Superior temporal gyrus (tissue), 1 donor: ENCODE measurements around the gene SLC4A2.
A peak's percentile ranks its signal among the peaks of the same experiment; 100 is the strongest.
"Not testable (repeated sequence)": the region's sequence is repeated elsewhere in the genome, so short reads cannot be mapped to it uniquely, and the experiment has no call there.

Experiments used
- DNase-seq: peaks from one replicate; pipeline ENCODE4 v3.0.0-alpha.2; 2016; ENCODE audit errors: extremely low spot score

Gene SLC4A2, protein sequence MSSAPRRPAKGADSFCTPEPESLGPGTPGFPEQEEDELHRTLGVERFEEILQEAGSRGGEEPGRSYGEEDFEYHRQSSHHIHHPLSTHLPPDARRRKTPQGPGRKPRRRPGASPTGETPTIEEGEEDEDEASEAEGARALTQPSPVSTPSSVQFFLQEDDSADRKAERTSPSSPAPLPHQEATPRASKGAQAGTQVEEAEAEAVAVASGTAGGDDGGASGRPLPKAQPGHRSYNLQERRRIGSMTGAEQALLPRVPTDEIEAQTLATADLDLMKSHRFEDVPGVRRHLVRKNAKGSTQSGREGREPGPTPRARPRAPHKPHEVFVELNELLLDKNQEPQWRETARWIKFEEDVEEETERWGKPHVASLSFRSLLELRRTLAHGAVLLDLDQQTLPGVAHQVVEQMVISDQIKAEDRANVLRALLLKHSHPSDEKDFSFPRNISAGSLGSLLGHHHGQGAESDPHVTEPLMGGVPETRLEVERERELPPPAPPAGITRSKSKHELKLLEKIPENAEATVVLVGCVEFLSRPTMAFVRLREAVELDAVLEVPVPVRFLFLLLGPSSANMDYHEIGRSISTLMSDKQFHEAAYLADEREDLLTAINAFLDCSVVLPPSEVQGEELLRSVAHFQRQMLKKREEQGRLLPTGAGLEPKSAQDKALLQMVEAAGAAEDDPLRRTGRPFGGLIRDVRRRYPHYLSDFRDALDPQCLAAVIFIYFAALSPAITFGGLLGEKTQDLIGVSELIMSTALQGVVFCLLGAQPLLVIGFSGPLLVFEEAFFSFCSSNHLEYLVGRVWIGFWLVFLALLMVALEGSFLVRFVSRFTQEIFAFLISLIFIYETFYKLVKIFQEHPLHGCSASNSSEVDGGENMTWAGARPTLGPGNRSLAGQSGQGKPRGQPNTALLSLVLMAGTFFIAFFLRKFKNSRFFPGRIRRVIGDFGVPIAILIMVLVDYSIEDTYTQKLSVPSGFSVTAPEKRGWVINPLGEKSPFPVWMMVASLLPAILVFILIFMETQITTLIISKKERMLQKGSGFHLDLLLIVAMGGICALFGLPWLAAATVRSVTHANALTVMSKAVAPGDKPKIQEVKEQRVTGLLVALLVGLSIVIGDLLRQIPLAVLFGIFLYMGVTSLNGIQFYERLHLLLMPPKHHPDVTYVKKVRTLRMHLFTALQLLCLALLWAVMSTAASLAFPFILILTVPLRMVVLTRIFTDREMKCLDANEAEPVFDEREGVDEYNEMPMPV

DNA sequence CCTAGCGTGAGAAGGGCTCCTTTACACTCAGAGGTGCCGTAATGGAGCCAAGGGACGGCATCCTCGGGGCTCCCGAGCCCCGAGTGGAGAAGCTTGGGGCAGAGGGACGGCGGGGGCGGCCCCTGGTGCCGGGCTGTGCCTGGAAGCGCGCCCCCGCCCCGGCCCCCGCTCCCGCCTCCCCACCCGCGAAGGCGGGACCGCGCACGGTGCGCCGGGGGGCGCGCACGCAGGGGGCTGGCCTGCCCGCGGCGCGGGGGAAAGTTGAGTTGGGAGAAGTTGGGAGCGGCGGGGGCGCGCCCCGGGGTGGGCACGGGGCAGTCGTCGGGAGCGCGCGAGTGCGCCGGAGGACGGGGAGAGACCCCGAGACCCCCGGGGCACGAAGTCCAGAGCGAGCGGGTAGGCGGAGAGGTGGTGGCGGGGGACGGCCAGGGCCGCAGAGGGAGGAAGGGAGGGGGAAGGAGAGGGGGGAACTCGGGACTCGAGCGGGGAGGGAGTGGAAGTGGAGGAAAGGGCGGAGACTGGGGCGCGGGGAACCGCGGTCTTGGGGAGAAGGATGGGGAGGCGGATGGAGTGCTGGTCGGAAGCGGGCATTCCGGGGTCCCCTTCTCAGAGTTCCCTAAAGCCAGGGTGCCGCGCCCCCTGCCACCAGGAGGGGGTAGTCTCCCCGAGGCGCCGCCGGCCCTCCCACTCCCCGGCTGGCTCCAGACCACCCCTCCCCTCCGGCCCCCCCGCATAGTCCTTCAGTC is at the start of gene SLC4A2:
TSS of gene SLC4A2 (plus strand) at position 223 of the 746 bp plus-strand sequence. CDS start 2,399 bp downstream, outside the sequence.
- peak; percentile 78 for DNase-seq

DNA sequence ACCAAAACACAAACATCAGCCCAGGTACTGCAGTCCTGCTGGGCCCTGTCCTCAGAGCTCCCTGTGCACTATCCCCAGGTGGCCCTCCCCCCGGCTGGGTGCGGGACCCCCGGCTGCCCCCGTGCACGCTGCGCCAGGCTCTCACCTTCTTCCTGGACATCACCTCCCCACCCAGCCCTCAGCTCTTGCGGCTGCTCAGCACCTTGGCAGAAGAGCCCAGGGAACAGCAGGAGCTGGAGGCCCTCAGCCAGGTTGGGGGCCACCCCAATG is 49.4 kb upstream of the SLC4A2 start:
- DNase-seq, result no peak

DNA sequence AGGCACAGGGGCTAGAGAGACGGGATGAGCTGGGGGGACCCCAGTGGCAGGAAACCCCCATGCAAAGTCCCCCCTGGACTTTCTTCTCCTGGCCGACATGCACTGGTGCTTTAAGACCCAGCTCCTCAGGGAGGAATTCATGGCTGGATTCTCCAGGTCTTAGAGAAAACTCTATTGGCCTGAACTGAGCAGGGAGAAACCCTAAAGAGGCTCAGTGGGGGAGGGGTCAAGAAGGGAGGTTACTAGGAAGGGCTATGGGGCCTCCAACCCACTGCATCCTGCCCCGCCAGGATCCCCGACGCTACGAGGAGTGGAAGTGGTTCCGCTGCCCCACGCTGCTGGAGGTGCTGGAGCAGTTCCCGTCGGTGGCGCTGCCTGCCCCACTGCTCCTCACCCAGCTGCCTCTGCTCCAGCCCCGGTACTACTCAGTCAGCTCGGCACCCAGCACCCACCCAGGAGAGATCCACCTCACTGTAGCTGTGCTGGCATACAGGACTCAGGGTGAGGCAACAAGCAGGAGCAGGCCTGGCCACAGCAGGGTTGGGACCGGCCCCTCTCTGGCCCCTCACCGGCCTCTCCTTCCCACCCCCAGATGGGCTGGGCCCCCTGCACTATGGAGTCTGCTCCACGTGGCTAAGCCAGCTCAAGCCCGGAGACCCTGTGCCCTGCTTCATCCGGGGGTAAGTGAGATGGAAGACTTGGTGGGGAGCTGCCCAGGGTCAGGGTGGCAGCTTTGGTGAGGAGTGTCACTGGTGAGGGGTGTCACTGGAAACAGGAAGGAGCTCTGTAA is 48.9 kb upstream of the SLC4A2 start:
- no peak for DNase-seq

DNA sequence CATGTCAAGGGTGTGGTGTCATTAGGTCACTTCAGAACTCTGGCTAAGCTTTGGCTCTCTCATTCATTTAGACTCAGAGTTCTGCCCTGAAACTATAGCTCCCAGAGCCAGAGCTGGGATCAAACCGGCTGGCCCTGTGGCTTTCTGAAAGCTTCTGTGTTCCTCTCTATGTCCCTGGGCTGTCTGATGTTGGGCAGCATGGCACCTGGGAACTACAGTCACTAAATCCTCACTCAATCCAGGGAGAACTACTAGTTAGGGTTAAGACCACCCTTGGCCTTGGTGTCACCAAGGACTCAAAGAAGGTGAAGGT is 48.3 kb upstream of the SLC4A2 start:
- DNase-seq, result no peak

DNA sequence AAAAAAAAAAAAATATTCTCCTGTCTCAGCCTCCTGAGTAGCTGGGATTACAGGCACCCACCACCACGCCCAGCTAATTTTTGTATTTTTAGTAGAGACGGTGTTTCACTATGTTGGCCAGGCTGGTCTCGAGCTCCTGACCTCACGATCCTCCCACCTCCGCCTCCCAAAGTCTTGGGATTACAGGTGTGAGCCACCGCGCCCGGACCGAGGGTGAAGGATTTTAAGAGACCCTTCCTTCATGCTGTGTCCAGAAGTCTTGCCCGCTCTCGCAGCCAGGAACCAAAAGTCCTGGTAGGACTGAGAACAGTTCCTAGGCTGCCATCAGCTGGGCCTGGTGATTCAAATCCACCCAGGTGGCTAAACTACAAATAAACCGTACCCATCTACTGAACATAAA is 47.8 kb upstream of the SLC4A2 start:
- not testable (repeated sequence) for DNase-seq

DNA sequence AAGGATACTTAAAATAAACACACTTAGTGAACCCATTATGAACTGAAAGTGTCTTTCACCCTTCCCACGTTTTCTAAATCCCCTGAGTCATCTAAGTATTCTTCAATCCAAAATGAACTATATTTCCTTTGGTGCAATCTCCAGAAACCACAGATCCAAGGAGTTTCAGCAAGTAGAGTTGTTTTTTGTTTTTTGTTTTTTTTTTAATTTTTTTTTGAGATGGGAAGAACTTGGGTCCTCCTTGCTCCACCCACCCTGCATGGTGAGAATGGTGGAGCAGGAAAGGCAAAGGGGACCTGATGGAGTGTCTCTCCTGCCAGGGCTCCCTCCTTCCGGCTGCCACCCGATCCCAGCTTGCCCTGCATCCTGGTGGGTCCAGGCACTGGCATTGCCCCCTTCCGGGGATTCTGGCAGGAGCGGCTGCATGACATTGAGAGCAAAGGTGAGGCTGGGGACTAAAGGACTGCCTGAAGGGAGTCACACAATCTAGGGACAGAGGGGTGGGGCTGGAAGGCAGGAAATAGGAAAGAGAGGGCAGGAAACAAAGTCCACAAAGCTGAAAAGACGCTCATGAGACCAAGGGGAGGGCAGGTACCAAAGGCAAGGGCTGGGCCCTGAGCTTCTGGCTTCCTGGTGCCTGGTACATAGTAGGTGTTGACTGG is 47.2 kb upstream of the SLC4A2 start:
- no peak for DNase-seq

DNA sequence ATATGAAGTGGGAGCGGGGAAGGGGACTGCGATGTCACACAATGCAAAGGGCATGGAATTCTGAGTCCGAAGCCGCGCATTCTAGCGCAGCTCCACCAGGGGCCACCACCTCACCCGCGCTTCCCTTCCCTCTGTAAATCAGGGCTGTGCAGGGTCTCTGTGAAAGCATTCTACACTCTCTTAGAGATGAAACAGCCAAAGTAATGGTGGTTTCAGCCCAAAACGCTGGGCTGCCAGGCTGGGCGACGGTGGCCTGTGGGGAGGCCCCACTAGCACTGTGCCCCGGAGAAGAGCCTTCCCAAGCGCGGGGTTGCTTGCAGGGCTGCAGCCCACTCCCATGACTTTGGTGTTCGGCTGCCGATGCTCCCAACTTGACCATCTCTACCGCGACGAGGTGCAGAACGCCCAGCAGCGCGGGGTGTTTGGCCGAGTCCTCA is 46.5 kb upstream of the SLC4A2 start:
- no peak for DNase-seq

DNA sequence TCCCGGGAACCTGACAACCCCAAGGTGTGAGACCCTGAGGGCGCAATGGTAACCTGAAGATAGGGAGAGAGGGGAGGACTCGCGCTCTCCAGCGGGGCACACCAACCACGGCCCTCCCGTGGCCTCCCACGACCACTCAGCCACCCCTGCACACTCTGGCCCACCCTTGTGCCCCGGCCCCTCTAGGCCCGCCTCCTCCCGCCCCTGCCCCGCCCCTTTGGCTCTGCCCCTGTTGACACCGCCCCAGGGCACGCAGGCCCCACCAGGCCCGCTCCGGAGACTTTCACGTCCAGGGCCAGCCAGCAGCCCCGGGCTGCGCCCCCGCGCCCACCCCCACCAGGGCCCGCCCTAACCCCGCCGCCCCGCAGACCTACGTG is 46.0 kb upstream of the SLC4A2 start:
- DNase-seq, result no peak

DNA sequence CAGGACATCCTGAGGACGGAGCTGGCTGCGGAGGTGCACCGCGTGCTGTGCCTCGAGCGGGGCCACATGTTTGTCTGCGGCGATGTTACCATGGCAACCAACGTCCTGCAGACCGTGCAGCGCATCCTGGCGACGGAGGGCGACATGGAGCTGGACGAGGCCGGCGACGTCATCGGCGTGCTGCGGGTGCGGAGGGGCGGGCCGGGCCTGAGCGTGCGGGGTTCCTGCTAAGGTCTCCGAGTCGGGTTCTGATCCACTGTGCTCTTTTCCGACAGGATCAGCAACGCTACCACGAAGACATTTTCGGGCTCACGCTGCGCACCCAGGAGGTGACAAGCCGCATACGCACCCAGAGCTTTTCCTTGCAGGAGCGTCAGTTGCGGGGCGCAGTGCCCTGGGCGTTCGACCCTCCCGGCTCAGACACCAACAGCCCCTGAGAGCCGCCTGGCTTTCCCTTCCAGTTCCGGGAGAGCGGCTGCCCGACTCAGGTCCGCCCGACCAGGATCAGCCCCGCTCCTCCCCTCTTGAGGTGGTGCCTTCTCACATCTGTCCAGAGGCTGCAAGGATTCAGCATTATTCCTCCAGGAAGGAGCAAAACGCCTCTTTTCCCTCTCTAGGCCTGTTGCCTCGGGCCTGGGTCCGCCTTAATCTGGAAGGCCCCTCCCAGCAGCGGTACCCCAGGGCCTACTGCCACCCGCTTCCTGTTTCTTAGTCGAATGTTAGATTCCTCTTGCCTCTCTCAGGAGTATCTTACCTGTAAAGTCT is 45.5 kb upstream of the SLC4A2 start:
- peak; percentile 67 for DNase-seq

DNA sequence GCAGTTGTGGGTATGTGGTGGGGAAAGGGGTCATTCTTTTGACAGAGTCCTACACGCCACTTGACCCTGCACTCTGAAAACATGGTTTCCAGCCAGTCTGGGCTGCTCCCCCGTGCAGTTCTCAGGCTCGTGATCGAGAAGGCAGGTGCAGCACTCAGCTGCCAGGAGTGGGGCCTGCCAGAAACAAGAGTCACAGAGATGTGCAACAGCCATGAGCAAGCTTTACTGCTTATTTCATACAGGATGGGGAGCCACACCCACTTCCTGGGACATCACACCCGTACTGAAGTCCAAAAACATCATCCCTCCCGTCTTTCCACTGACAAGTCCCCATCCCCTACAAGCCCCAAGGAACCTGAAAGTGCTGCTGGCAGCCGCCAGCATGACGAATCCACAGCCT is 44.4 kb upstream of the SLC4A2 start:
- no peak for DNase-seq

DNA sequence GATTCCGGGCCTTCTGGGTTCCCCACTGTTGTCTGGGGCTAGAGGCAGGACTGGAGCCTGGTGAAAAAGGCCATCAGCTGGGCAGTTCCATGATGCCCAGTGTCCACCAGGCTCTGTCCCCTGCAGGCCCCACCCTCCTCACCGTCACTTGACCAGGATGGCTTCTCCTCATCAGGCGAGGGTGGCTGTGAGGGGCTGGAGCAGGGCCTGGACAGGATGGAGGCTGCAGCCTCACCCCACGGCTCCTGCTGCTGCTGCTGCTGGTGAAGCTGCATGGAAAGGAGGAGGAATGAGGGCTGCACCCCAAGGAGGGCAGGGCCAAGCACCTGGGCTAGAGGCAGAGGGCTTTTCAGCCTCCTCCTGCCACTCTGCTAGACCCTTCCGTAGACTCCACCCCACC is 43.4 kb upstream of the SLC4A2 start:
- no peak for DNase-seq

DNA sequence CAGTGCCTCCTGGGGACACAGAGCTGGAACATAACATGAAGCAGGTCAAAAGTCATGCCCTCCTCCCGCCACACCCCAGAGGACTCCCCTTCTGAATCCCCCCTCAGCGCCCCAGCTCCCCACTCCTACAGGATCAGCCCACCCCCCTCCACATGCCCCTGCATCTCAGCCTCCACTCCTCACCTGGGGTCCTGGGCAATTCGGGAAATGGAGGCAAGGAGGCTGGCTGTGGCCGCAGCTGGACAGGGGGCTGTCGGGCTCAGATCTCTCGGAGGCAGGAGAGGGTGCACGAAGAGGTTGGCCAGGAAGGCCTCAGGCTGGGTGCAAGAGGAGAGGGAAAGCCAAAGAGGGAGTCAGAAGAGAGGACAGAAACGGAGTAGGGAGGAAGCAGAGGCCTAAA is 42.9 kb upstream of the SLC4A2 start:
- DNase-seq, result no peak

DNA sequence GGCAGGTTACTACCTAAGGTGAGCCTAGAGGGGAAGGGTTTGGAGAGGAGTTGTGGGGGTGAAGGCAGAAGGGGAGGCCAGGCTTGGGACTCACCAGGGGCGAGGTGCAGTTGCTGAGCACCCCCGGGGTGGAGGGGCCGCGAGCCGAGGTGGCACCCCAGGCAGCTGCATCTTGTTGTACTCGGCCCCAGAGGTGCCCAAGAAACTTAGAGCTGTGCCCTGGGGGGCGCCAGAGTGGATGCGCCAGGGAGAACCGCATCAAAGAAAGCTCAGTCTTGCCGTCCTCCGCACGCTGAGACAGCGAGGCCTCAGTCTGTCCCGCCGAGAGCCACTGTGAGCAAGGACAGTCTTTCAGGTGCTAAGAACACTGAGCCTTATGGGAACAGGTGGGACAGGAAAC is 42.4 kb upstream of the SLC4A2 start:
- no peak for DNase-seq

DNA sequence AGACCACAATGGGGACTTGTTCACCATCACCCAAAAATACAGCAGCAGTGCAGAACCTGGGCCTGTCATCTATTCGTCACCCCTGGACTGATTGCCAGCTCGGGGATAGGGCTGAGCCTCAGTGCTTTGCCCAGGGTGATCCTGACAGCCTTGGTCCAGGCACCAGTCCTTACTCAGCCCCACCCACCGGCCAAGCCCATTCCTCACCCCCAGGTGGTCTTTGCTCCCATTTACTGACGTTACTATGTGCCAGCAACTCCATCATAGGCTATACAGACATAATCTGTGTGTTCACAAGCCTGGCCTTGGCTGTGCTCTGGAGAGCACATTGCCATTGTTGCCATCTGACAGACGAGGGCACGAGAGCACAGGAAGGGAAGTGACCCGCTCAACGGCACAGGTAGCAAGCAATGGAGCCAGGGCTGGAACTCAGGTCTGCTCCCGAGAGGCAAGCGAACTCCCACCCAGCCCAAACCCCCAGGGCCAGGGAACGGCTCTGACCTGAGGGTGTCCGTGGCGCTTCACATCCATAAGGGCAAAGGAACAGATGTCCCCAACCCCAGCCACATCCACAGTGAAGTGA is 41.9 kb upstream of the SLC4A2 start:
- DNase-seq, result no peak

DNA sequence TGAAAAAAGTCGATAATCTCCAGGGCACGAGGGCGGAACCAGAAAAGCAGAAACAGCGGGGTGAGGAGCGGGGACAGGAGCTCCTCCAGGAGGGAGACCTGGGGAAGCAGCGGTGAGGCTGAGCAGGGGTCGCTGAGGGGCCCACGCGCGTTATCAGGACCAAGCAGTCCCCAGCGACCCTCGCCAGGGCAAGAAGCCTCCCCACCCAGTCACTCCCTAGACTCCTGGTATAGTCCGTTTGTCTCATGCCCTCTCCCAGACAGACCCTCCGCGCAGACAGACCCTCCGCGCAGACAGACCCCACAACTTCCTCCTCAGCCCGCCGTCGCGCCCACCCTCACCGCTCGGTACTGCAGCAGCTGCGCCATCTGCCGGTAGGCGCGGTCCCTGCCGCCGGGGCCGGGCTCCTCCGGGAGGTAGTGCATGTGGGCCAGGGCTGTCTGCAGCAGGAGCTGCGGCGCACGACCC is 41.4 kb upstream of the SLC4A2 start:
- DNase-seq, result no peak

DNA sequence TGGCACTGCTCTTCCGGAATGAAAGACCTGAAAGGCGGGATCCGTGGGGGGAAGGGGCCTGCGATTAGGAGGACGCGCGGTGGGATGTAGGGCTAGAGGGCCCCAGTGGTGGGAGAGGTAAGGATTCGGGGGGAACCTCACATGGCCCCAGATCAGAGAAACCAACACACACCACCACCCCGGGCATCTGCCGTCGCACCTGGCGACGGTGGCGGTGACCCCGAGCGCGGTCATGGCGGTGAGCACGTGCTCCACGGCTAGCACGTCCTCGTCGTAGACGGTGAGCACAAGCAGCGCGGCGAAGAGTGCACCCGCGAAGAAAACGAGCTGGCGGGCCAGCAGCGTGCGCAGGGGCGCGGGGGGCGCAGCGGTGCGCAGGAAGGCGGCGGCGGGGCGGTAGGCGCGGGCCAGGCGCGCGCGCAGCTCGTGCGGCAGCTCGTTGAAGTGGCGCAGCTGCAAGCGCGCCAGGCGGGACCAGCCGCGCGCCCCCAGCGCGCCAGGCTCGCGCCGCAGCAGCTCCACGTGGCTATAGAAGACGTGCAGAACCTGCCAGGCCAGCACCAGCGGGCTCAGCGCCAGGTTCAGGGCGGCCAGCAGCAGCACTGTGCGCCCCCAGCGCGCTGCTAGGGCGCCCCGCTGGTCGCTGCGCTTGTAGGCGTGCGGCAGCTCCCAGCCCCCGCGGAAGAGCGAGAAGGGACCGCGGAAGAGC is 40.8 kb upstream of the SLC4A2 start:
- no peak for DNase-seq

DNA sequence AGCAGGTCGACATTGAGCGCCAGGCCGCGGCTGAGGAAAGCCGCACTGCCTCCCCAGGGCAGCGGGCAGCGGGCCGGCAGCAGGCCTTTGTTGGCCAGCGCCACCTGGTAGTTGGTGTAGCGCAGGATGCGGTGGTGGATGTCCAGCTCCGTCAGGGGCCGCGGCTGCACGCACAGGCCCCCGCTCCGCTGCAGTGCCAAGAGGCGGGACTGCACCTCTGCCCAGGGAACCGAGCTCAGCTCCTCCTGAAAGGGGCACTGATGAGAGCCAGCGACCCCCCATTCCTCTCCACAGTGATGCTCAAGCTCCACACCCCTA is 40.3 kb upstream of the SLC4A2 start:
- no peak for DNase-seq

DNA sequence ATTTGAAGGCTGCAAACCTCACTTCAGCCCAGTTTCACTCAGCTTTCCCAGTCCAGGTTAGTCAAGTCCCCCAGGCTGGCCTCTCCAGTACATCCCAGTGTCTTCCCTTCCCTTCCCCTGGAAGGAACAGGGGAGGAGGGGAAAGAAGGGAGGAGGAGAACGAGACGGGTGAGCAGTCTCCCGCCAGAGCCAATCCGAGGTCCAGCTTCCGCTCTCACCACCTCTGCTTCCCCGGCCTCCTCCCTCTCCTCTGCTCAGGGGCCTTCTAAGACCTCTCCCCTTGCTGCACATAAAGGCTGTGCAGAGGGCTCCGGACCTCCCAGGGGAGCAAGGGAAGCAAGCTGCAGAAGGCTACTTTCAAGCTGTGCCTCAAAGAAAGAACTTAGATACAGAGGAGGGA is 39.2 kb upstream of the SLC4A2 start:
- no peak for DNase-seq

DNA sequence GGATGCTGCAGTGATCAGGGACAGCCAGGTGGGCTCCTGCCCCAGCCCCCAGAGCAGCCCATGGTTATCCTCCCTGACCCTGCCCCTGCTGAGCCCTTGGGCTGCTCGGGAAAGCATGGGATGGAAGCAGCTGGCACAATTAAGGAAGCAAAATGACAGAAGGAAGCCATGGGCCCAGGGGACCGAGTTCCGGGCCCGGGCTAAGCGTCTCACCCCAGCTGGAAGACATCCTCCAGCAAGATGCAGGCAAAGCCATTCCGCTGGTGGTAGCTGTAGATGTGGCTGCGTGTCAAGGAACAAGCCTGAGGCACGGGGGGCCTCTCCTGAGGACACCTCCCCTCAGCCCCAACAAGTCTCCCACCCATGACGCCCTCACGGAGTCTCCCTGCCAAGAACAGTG is 36.2 kb upstream of the SLC4A2 start:
- DNase-seq, result no peak
